ENCODE results near the gene MACROD1. TPM values are rescaled to one million over a fixed set of nuclear protein-coding genes. Genes with fewer than 3 reads are reported as not detected.

The MACROD1 gene
- total and polyA plus RNA-seq, 2 of the 13 experiments (the other 11 are each of a cell fraction or from before 2014, with no cell fraction given) = 23.1 to 34.5 TPM

DNA sequence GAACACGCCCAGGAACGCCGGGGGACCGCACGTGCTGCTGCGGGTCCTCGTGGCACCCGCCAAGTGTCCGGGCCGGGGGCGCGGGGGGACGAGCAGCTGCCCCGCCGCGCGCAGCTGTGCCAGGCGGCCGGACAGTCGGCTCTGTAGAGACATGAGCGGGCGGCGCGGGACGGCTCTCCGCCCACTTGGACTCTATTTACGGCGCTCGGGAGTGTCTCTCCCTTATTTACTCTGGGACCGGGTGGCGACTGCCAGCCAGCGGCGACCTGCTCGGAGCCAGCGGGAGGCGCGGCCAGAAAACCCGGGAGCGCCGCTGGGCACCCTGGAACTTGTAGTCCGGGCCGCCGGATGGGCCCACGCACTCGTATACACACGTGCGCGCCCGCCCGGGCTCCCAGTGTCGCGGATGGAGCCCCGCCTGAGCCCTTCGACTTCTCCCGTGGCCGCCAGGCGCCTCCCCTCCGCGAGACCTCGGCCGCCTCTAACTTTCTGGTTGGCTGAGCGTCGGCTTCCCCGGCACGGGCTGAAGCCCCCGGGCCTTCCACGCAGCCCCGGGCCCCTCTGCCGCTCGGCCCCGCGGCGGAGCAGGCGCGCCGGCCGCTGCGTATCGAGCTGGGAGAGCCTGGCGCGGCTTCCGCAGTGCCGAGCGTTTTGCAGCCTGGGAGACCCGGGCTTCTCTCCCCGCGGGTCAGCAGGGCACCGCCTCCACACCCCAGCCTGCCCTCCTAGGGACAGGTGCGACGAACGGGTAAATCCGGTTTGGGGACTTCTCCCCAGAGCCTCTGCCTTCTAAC, at the start of gene MACROD1 (continued):
- TF ChIP-seq, protein P1, sequence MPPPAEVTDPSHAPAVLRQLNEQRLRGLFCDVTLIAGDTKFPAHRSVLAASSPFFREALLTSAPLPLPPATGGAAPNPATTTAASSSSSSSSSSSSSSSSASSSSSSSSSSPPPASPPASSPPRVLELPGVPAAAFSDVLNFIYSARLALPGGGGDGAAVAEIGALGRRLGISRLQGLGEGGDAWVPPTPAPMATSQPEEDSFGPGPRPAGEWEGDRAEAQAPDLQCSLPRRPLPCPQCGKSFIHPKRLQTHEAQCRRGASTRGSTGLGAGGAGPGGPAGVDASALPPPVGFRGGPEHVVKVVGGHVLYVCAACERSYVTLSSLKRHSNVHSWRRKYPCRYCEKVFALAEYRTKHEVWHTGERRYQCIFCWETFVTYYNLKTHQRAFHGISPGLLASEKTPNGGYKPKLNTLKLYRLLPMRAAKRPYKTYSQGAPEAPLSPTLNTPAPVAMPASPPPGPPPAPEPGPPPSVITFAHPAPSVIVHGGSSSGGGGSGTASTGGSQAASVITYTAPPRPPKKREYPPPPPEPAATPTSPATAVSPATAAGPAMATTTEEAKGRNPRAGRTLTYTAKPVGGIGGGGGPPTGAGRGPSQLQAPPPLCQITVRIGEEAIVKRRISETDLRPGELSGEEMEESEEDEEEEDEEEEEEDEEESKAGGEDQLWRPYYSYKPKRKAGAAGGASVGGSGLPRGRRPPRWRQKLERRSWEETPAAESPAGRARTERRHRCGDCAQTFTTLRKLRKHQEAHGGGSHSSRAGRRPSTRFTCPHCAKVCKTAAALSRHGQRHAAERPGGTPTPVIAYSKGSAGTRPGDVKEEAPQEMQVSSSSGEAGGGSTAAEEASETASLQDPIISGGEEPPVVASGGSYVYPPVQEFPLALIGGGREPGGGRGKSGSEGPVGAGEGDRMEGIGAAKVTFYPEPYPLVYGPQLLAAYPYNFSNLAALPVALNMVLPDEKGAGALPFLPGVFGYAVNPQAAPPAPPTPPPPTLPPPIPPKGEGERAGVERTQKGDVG (CRISPR knock-in tag; IDR thresholded peaks at IDR 0.05; ENCODE audit: borderline replicate concordance) = peak; percentile 66; the same call in 1 of the 2 replicates
- 0 out of 2 replicates have a peak, but pooled peaks have one; percentile 46 for TF ChIP-seq ZNF235 (CRISPR knock-in tag; IDR thresholded peaks at IDR 0.05; ENCODE audit: borderline replicate concordance)
- no peak for TF ChIP-seq ELF4 (CRISPR knock-in tag; IDR thresholded peaks at IDR 0.05; ENCODE audit: borderline replicate concordance)
- TF ChIP-seq RAD21 (CRISPR knock-in tag; IDR thresholded peaks at IDR 0.05) = peak; percentile 54; the same call in 1 of the 2 replicates
- TF ChIP-seq, protein P2, sequence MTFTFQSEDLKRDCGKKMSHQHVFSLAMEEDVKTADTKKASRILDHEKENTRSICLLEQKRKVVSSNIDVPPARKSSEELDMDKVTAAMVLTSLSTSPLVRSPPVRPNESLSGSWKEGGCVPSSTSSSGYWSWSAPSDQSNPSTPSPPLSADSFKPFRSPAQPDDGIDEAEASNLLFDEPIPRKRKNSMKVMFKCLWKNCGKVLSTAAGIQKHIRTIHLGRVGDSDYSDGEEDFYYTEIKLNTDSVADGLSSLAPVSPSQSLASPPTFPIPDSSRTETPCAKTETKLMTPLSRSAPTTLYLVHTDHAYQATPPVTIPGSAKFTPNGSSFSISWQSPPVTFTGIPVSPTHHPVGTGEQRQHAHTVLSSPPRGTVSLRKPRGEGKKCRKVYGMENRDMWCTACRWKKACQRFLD (CRISPR knock-in tag; IDR thresholded peaks at IDR 0.05; ENCODE audit: borderline replicate concordance) = peak; percentile 64
- peak; percentile 86 for TF ChIP-seq PHF21A (CRISPR knock-in tag; IDR thresholded peaks at IDR 0.05)
- TF ChIP-seq ZNF670 (CRISPR knock-in tag; IDR thresholded peaks at IDR 0.05; ENCODE audit: borderline replicate concordance) = 0 out of 2 replicates have a peak, but pooled peaks have one; percentile 73
- TF ChIP-seq, protein P3, sequence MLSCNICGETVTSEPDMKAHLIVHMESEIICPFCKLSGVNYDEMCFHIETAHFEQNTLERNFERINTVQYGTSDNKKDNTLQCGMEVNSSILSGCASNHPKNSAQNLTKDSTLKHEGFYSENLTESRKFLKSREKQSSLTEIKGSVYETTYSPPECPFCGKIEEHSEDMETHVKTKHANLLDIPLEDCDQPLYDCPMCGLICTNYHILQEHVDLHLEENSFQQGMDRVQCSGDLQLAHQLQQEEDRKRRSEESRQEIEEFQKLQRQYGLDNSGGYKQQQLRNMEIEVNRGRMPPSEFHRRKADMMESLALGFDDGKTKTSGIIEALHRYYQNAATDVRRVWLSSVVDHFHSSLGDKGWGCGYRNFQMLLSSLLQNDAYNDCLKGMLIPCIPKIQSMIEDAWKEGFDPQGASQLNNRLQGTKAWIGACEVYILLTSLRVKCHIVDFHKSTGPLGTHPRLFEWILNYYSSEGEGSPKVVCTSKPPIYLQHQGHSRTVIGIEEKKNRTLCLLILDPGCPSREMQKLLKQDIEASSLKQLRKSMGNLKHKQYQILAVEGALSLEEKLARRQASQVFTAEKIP (CRISPR knock-in tag; IDR thresholded peaks at IDR 0.05; ENCODE audit: borderline replicate concordance) = no peak
- TF ChIP-seq, protein P4, sequence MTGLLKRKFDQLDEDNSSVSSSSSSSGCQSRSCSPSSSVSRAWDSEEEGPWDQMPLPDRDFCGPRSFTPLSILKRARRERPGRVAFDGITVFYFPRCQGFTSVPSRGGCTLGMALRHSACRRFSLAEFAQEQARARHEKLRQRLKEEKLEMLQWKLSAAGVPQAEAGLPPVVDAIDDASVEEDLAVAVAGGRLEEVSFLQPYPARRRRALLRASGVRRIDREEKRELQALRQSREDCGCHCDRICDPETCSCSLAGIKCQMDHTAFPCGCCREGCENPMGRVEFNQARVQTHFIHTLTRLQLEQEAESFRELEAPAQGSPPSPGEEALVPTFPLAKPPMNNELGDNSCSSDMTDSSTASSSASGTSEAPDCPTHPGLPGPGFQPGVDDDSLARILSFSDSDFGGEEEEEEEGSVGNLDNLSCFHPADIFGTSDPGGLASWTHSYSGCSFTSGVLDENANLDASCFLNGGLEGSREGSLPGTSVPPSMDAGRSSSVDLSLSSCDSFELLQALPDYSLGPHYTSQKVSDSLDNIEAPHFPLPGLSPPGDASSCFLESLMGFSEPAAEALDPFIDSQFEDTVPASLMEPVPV (CRISPR knock-in tag; IDR thresholded peaks at IDR 0.05) = no peak; the same call in 1 of the 2 replicates
- no peak for TF ChIP-seq ZFP37 (CRISPR knock-in tag; IDR thresholded peaks at IDR 0.05; ENCODE audit: borderline replicate concordance)
- TF ChIP-seq, protein P5, sequence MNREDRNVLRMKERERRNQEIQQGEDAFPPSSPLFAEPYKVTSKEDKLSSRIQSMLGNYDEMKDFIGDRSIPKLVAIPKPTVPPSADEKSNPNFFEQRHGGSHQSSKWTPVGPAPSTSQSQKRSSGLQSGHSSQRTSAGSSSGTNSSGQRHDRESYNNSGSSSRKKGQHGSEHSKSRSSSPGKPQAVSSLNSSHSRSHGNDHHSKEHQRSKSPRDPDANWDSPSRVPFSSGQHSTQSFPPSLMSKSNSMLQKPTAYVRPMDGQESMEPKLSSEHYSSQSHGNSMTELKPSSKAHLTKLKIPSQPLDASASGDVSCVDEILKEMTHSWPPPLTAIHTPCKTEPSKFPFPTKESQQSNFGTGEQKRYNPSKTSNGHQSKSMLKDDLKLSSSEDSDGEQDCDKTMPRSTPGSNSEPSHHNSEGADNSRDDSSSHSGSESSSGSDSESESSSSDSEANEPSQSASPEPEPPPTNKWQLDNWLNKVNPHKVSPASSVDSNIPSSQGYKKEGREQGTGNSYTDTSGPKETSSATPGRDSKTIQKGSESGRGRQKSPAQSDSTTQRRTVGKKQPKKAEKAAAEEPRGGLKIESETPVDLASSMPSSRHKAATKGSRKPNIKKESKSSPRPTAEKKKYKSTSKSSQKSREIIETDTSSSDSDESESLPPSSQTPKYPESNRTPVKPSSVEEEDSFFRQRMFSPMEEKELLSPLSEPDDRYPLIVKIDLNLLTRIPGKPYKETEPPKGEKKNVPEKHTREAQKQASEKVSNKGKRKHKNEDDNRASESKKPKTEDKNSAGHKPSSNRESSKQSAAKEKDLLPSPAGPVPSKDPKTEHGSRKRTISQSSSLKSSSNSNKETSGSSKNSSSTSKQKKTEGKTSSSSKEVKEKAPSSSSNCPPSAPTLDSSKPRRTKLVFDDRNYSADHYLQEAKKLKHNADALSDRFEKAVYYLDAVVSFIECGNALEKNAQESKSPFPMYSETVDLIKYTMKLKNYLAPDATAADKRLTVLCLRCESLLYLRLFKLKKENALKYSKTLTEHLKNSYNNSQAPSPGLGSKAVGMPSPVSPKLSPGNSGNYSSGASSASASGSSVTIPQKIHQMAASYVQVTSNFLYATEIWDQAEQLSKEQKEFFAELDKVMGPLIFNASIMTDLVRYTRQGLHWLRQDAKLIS (CRISPR knock-in tag; IDR thresholded peaks at IDR 0.05) = no peak
- TF ChIP-seq, protein P6, sequence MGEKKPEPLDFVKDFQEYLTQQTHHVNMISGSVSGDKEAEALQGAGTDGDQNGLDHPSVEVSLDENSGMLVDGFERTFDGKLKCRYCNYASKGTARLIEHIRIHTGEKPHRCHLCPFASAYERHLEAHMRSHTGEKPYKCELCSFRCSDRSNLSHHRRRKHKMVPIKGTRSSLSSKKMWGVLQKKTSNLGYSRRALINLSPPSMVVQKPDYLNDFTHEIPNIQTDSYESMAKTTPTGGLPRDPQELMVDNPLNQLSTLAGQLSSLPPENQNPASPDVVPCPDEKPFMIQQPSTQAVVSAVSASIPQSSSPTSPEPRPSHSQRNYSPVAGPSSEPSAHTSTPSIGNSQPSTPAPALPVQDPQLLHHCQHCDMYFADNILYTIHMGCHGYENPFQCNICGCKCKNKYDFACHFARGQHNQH (CRISPR knock-in tag; IDR thresholded peaks at IDR 0.05) = peak; percentile 67
- TF ChIP-seq CREM (IDR thresholded peaks at IDR 0.05) = no peak
- no peak for TF ChIP-seq CREM (CRISPR knock-in tag; IDR thresholded peaks at IDR 0.05)

Measured in HepG2 (cell line).